ENCODE data around the gene TTC7B. TPM values are rescaled to one million over a fixed set of nuclear protein-coding genes. Genes with fewer than 3 reads are reported as not detected.

Gene TTC7B
- total RNA-seq, 1 donor from 2014 or later: 83.1 TPM

GRCh38 chr14:90561920-90562319 lies 254.3 kb downstream of the TTC7B start:
- Mint-ChIP-seq H3K27ac (ENCODE audit: unreplicated experiment) (no peak overlapping the region), H3K4me1 (ENCODE audit: low read depth, unreplicated experiment) (peaks cover 10% of the 10 kb centered on the region), H3K4me3 (ENCODE audit: unreplicated experiment) (no peak overlapping the region), H3K36me3 (ENCODE audit: unreplicated experiment) (no peaks in the 10 kb centered on the region), H3K9me3 (ENCODE audit: unreplicated experiment) (peaks cover 3% of the 10 kb centered on the region), H3K27me3 (ENCODE audit: unreplicated experiment) (no peaks in the 10 kb centered on the region)
- no peak for DNase-seq
- TF ChIP-seq CTCF (IDR thresholded peaks at IDR 0.05; ENCODE audit: partially characterized antibody, unreplicated experiment): no peak

GRCh38 chr14:90560991-90561390 lies 255.2 kb downstream of the TTC7B start:
- no peak for DNase-seq
- Mint-ChIP-seq H3K27ac (ENCODE audit: unreplicated experiment) (peak overlapping the region; percentile 64), H3K4me3 (ENCODE audit: unreplicated experiment) (no peak overlapping the region), H3K9me3 (ENCODE audit: unreplicated experiment) (peaks cover 4% of the 10 kb centered on the region), H3K36me3 (ENCODE audit: unreplicated experiment) (no peaks in the 10 kb centered on the region), H3K4me1 (ENCODE audit: low read depth, unreplicated experiment) (peaks cover 12% of the 10 kb centered on the region), H3K27me3 (ENCODE audit: unreplicated experiment) (no peaks in the 10 kb centered on the region)
- no peak for TF ChIP-seq CTCF (IDR thresholded peaks at IDR 0.05; ENCODE audit: partially characterized antibody, unreplicated experiment)

GRCh38 chr14:90560558-90560957 lies 255.7 kb downstream of the TTC7B start:
- H3K4me1 Mint-ChIP-seq (ENCODE audit: low read depth, unreplicated experiment): peaks cover 17% of the 10 kb centered on the region
- H3K27ac Mint-ChIP-seq (ENCODE audit: unreplicated experiment): peak overlapping the region; percentile 64
- H3K36me3 Mint-ChIP-seq (ENCODE audit: unreplicated experiment): no peaks in the 10 kb centered on the region
- H3K27me3 Mint-ChIP-seq (ENCODE audit: unreplicated experiment): no peaks in the 10 kb centered on the region
- H3K9me3 Mint-ChIP-seq (ENCODE audit: unreplicated experiment): peaks cover 6% of the 10 kb centered on the region
- no peak for TF ChIP-seq CTCF (IDR thresholded peaks at IDR 0.05; ENCODE audit: partially characterized antibody, unreplicated experiment)
- no peak overlapping the region for H3K4me3 Mint-ChIP-seq (ENCODE audit: unreplicated experiment)
- DNase-seq: no peak

GRCh38 chr14:90559811-90560492 lies 256.3 kb downstream of the TTC7B start:
- H3K27ac Mint-ChIP-seq (ENCODE audit: unreplicated experiment): no peak overlapping the region
- H3K4me3 Mint-ChIP-seq (ENCODE audit: unreplicated experiment): no peak overlapping the region
- no peak for TF ChIP-seq CTCF (IDR thresholded peaks at IDR 0.05; ENCODE audit: partially characterized antibody, unreplicated experiment)

GRCh38 chr14:90558983-90559590 lies 257.1 kb downstream of the TTC7B start:
- no peak for TF ChIP-seq CTCF (IDR thresholded peaks at IDR 0.05; ENCODE audit: partially characterized antibody, unreplicated experiment)

More at GRCh38 chr14:90559811-90560492, 256.3 kb downstream of the TTC7B start:
- Mint-ChIP-seq H3K9me3 (ENCODE audit: unreplicated experiment) (peaks cover 6% of the 10 kb centered on the region), H3K27me3 (ENCODE audit: unreplicated experiment) (no peaks in the 10 kb centered on the region), H3K4me1 (ENCODE audit: low read depth, unreplicated experiment) (peaks cover 19% of the 10 kb centered on the region), H3K36me3 (ENCODE audit: unreplicated experiment) (no peaks in the 10 kb centered on the region)
- DNase-seq: no peak

More at GRCh38 chr14:90558983-90559590, 257.1 kb downstream of the TTC7B start:
- no peak overlapping the region for H3K4me3 Mint-ChIP-seq (ENCODE audit: unreplicated experiment)
- H3K27me3 Mint-ChIP-seq (ENCODE audit: unreplicated experiment): no peaks in the 10 kb centered on the region
- peaks cover 24% of the 10 kb centered on the region for H3K4me1 Mint-ChIP-seq (ENCODE audit: low read depth, unreplicated experiment)
- H3K27ac Mint-ChIP-seq (ENCODE audit: unreplicated experiment): no peak overlapping the region
- H3K36me3 Mint-ChIP-seq (ENCODE audit: unreplicated experiment): no peaks in the 10 kb centered on the region
- DNase-seq: no peak
- peaks cover 6% of the 10 kb centered on the region for H3K9me3 Mint-ChIP-seq (ENCODE audit: unreplicated experiment)
